ENCODE results near the gene MLN. TPM values are rescaled to one million over a fixed set of nuclear protein-coding genes. Genes with fewer than 3 reads are reported as not detected.

Gene MLN
- total RNA-seq, 1 donor = not detected

- H3K4me3 ChIP-seq (ENCODE audit: low read depth, low read length) = no peak overlapping the region
- no peak for DNase-seq (ENCODE audit: low read depth)
- no peak for TF ChIP-seq CTCF (IDR thresholded peaks at IDR 0.05; ENCODE audit: insufficient read depth, low read length)
These were observed 10.5 kb upstream of the MLN start for GRCh38 chr6:33813990-33814985.

GRCh38 chr6:33813246-33813904 is 9.6 kb upstream of the MLN start:
- no peak for DNase-seq (ENCODE audit: low read depth)
- H3K4me3 ChIP-seq (ENCODE audit: low read depth, low read length) = no peak overlapping the region
- no peak for TF ChIP-seq CTCF (IDR thresholded peaks at IDR 0.05; ENCODE audit: insufficient read depth, low read length)

GRCh38 chr6:33812669-33813068 is 8.9 kb upstream of the MLN start:
- H3K4me3 ChIP-seq (ENCODE audit: low read depth, low read length) = no peak overlapping the region
- DNase-seq (ENCODE audit: low read depth) = peak; percentile 57
- peak; percentile 77 for TF ChIP-seq CTCF (IDR thresholded peaks at IDR 0.05; ENCODE audit: insufficient read depth, low read length)

GRCh38 chr6:33809594-33809993 is 5.8 kb upstream of the MLN start:
- no peak for TF ChIP-seq CTCF (IDR thresholded peaks at IDR 0.05; ENCODE audit: insufficient read depth, low read length)
- H3K4me3 ChIP-seq (ENCODE audit: low read depth, low read length) = no peak overlapping the region
- no peak for DNase-seq (ENCODE audit: low read depth)

GRCh38 chr6:33808641-33809180 is 4.9 kb upstream of the MLN start:
- no peak for DNase-seq (ENCODE audit: low read depth)
- no peak for TF ChIP-seq CTCF (IDR thresholded peaks at IDR 0.05; ENCODE audit: insufficient read depth, low read length)

GRCh38 chr6:33807606-33808005 is 3.8 kb upstream of the MLN start:
- TF ChIP-seq CTCF (IDR thresholded peaks at IDR 0.05; ENCODE audit: insufficient read depth, low read length) = no peak
- no peak overlapping the region for H3K4me3 ChIP-seq (ENCODE audit: low read depth, low read length)
- no peak for DNase-seq (ENCODE audit: low read depth)

More at GRCh38 chr6:33808641-33809180, 4.9 kb upstream of the MLN start:
- no peak overlapping the region for H3K4me3 ChIP-seq (ENCODE audit: low read depth, low read length)
